Osteocyte (in vitro differentiated cells): ENCODE data around the gene STK33. TPM values are rescaled to one million over a fixed set of nuclear protein-coding genes. Genes with fewer than 3 reads are reported as not detected.

Experiments
- DNase-seq: peaks from one replicate; pipeline ENCODE4 v3.0.0; 2021; ENCODE audit warnings: mixed read lengths; ENCODE audit not compliant: unreplicated experiment; ENCODE audit errors: extremely low spot score
- H3K27ac Mint-ChIP-seq: one replicate; pipeline ENCODE4 v1.8.0; 2021; ENCODE audit warnings: mild to moderate bottlenecking, mixed read lengths; ENCODE audit not compliant: unreplicated experiment
- H3K27me3 Mint-ChIP-seq: one replicate; pipeline ENCODE4 v1.8.0; 2021; ENCODE audit warnings: mixed read lengths; ENCODE audit not compliant: unreplicated experiment
- H3K36me3 Mint-ChIP-seq: one replicate; pipeline ENCODE4 v1.8.0; 2021; ENCODE audit warnings: mixed read lengths; ENCODE audit not compliant: unreplicated experiment
- H3K4me1 Mint-ChIP-seq: one replicate; pipeline ENCODE4 v1.8.0; 2021; ENCODE audit warnings: mixed read lengths; ENCODE audit not compliant: unreplicated experiment
- H3K4me3 Mint-ChIP-seq: one replicate; pipeline ENCODE4 v1.8.0; 2021; ENCODE audit warnings: mild to moderate bottlenecking, moderate library complexity, mixed read lengths; ENCODE audit not compliant: unreplicated experiment
- H3K9me3 Mint-ChIP-seq: one replicate; pipeline ENCODE4 v1.8.0; 2021; ENCODE audit warnings: mixed read lengths; ENCODE audit not compliant: unreplicated experiment
- CTCF ChIP-seq: fragments of 200-600 bp; sonication (generic); IDR thresholded peaks from 2 replicates; pipeline ENCODE4 v1.5.0; 2021; ENCODE audit warnings: antibody characterized with exemption, mild to moderate bottlenecking, moderate library complexity
- total RNA-seq: library from RNA; stranded (reverse); gene quantifications from 2 replicates; pipeline ENCODE4 v1.2.1, GENCODE V29; 2021

Gene STK33
- total RNA-seq, 1 donor from 2014 or later: 1.3 TPM

GRCh38 chr11:8596504-8597046, 2.5 kb upstream of the STK33 start:
- Mint-ChIP-seq H3K9me3 (no peaks in the 10 kb centered on the region), H3K4me1 (peaks cover 2% of the 10 kb centered on the region), H3K36me3 (peaks cover 1% of the 10 kb centered on the region), H3K27me3 (peaks cover 52% of the 10 kb centered on the region), H3K27ac (no peak overlapping the region), H3K4me3 (no peak overlapping the region)
- no peak for TF ChIP-seq CTCF
- no peak for DNase-seq

GRCh38 chr11:8593455-8593854, 573 bp downstream of the STK33 start:
- H3K27ac Mint-ChIP-seq: no peak overlapping the region
- peak overlapping the region; percentile 68 for H3K4me3 Mint-ChIP-seq
- H3K9me3 Mint-ChIP-seq: no peaks in the 10 kb centered on the region
- DNase-seq: no peak
- H3K36me3 Mint-ChIP-seq: peaks cover 1% of the 10 kb centered on the region
- peaks cover 61% of the 10 kb centered on the region for H3K27me3 Mint-ChIP-seq
- peaks cover 2% of the 10 kb centered on the region for H3K4me1 Mint-ChIP-seq
- TF ChIP-seq CTCF: no peak

GRCh38 chr11:8587915-8588314, 6.1 kb downstream of the STK33 start:
- Mint-ChIP-seq H3K36me3 (no peaks in the 10 kb centered on the region), H3K4me1 (no peaks in the 10 kb centered on the region), H3K4me3 (no peak overlapping the region), H3K27me3 (peaks cover 29% of the 10 kb centered on the region), H3K9me3 (no peaks in the 10 kb centered on the region), H3K27ac (no peak overlapping the region)
- TF ChIP-seq CTCF: no peak
- DNase-seq: no peak

- DNase-seq: no peak
- TF ChIP-seq CTCF: no peak
- H3K27ac Mint-ChIP-seq: no peak overlapping the region
- H3K36me3 Mint-ChIP-seq: no peaks in the 10 kb centered on the region
- no peak overlapping the region for H3K4me3 Mint-ChIP-seq
- H3K27me3 Mint-ChIP-seq: peaks cover 26% of the 10 kb centered on the region
- H3K4me1 Mint-ChIP-seq: no peaks in the 10 kb centered on the region
- no peaks in the 10 kb centered on the region for H3K9me3 Mint-ChIP-seq
Observed at GRCh38 chr11:8586805-8587204, 7.2 kb downstream of the STK33 start.

- Mint-ChIP-seq H3K27ac (no peak overlapping the region), H3K27me3 (peaks cover 26% of the 10 kb centered on the region), H3K36me3 (no peaks in the 10 kb centered on the region), H3K4me1 (no peaks in the 10 kb centered on the region), H3K4me3 (no peak overlapping the region), H3K9me3 (no peaks in the 10 kb centered on the region)
- DNase-seq: no peak
- no peak for TF ChIP-seq CTCF
Observed at GRCh38 chr11:8586184-8586583, 7.8 kb downstream of the STK33 start.
